Jurkat, Clone E6-1 (cell line): ENCODE measurements around the gene FGFRL1.
"Not testable (repeated sequence)": the region's sequence is repeated elsewhere in the genome, so short reads cannot be mapped to it uniquely, and the experiment has no call there.

Source experiments
- DNase-seq: peaks from one replicate; pipeline ENCODE4 v3.0.0-alpha.2; 2011; ENCODE audit warnings: low read depth, low spot score
- H3K4me3 ChIP-seq: 2 replicates; pipeline ENCODE4 v1.5.1; 2011; ENCODE audit warnings: mild to moderate bottlenecking, low read length, control low read depth, moderate library complexity

Gene FGFRL1

GRCh38 chr4:989722-990471 is 21.5 kb upstream of the FGFRL1 start:
- no peak overlapping the region for H3K4me3 ChIP-seq
- DNase-seq, result no peak

GRCh38 chr4:990746-991367 is 20.6 kb upstream of the FGFRL1 start:
- H3K4me3 ChIP-seq, result no peak overlapping the region
- no peak for DNase-seq

- no peak for DNase-seq
- H3K4me3 ChIP-seq, result no peak overlapping the region
Measured at GRCh38 chr4:991451-992296, 19.8 kb upstream of the FGFRL1 start.

- H3K4me3 ChIP-seq, result no peak overlapping the region
- DNase-seq, result no peak
Measured at GRCh38 chr4:992297-993110, 18.9 kb upstream of the FGFRL1 start.

- DNase-seq, result no peak
- H3K4me3 ChIP-seq, result no peak within 1 kb of the TSS
Measured at GRCh38 chr4:993111-994029, 18.1 kb upstream of the FGFRL1 start, which contains the start of gene SLC26A1. Gene SLC26A1, minus strand, starts transcription at chr4:993404. Its CDS starts 1,701 bp downstream, at chr4:991703.

GRCh38 chr4:995311-996026 is 16.0 kb upstream of the FGFRL1 start:
- no peak for DNase-seq
- H3K4me3 ChIP-seq, result no peak overlapping the region

- no peak for DNase-seq
- no peak overlapping the region for H3K4me3 ChIP-seq
Measured at GRCh38 chr4:996030-996996, 15.1 kb upstream of the FGFRL1 start.

GRCh38 chr4:996997-997374 is 14.4 kb upstream of the FGFRL1 start:
- H3K4me3 ChIP-seq, result no peak overlapping the region
- no peak for DNase-seq

- no peak overlapping the region for H3K4me3 ChIP-seq
Measured at GRCh38 chr4:997375-998071, 13.9 kb upstream of the FGFRL1 start.

GRCh38 chr4:998096-998691 is 13.2 kb upstream of the FGFRL1 start:
- H3K4me3 ChIP-seq, result no peak overlapping the region
- DNase-seq, result no peak

More at GRCh38 chr4:997375-998071, 13.9 kb upstream of the FGFRL1 start:
- no peak for DNase-seq

- not testable (repeated sequence) for DNase-seq, H3K4me3 ChIP-seq
Measured at GRCh38 chr4:999240-999863, 12.1 kb upstream of the FGFRL1 start.

- no peak for DNase-seq
- H3K4me3 ChIP-seq, result no peak overlapping the region
Measured at GRCh38 chr4:999882-1000425, 11.5 kb upstream of the FGFRL1 start.

GRCh38 chr4:1000686-1001260 is 10.7 kb upstream of the FGFRL1 start:
- no peak for DNase-seq
- no peak overlapping the region for H3K4me3 ChIP-seq

- no peak overlapping the region for H3K4me3 ChIP-seq
- no peak for DNase-seq
Measured at GRCh38 chr4:1001561-1002130, 9.8 kb upstream of the FGFRL1 start.
